Hematopoietic multipotent progenitor cell treated with erythropoietin and hydrocortisone succinate and interleukin-3 and kit ligand, for 4 days (in vitro differentiated cells): ENCODE measurements around the gene NHSL2.
"Not testable (repeated sequence)": the region's sequence is repeated elsewhere in the genome, so short reads cannot be mapped to it uniquely, and the experiment has no call there.

Source experiments
- DNase-seq: peaks from one replicate; pipeline ENCODE4 v3.0.0-alpha.2; 2015

NHSL2 gene

DNA sequence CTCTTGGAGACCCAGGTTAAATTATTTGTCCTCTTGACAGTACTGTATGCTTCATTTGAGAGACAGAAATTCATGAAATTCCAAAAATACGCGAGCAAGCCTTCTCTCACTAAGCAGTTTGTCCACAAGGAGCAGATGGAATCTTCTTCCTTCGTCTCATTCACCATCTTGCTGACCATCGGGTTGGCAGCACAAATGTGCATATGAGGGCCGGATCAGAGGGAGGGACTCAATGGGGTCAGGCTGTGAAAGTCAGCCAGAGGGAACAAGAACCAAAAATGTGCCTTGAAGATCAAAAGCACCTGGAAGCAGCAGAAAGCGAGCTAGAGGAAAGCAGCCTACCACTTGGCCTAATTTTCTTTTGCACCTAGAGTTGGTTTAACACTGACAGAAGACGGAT, 16.4 kb downstream of the NHSL2 start:
- no peak for DNase-seq

DNA sequence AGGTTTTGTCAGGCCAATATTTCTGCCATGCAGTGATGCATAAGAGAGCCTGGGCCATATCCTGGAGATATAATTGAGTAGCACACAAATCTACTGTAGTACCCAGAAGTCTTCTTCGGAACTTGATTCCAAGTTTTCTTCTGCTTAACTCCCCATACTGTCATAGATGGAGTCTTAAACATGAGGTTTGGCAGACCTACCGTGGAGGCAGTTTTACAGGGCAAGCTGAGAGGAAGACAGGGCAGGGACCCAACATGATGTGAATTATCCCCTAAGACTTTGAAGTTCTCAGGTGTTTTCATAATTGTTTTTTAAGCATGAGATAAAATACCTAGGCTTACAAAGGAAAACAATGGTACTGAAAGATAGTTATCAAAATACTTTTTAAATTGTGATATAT, 18.2 kb downstream of the NHSL2 start:
- no peak for DNase-seq

DNA sequence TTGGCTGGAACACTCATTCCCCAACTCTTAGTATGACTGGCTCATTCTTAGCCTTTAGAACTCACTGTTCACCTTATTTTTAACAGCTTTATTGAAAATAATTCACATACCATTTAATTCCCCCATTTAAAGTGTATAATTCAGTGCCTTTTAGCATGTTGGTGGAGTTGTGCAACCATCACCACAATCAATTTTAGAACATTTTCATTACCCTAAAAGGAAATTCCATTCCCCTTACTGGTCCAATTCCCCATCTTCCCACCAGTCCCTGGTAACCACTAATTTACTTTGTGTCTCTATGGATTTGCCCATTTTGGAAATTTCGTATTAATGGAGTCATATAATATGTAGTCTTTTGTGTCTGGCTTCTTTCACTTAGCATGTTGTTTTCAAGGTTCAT, 19.7 kb downstream of the NHSL2 start:
- no peak for DNase-seq

DNA sequence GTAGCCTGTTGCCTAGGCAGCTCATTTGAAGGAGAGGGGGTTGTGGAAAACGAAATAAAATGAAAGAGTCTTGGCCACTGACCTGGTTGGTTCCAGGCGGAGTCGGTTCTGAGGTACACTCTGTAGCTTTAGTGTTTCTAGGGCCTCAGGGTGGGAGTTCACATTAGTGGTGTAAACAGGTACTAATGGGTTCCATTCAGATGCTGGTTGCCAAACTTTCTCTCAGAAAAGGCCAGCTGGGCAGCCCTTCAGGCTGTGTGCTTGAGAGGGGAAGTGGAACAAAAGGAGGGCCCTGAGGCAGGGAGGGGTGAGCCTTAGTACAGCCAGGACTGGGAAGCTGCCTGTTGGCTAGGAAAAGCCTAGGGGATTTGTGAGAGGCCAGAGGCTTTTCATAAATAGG, 24.8 kb downstream of the NHSL2 start:
- no peak for DNase-seq

DNA sequence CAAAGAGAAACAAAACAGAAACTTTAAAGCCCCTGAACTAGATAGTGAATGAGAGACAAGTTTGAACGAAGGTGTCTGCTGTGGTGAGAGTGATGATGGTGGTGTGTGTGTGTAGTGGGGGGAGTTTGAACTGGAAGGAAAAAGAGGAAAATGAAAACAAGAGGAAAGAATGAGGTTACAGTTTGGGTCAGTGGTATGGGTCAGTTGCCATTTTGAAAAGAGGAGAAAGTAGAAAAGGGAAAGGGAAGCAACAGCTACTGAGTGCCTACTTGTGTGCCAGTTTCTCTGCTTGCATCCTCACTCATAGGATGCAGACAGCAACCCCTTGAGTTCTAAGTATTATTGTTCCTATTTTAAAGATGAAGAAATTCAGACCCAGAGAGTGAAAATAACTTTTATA, 26.0 kb downstream of the NHSL2 start:
- DNase-seq, result no peak

DNA sequence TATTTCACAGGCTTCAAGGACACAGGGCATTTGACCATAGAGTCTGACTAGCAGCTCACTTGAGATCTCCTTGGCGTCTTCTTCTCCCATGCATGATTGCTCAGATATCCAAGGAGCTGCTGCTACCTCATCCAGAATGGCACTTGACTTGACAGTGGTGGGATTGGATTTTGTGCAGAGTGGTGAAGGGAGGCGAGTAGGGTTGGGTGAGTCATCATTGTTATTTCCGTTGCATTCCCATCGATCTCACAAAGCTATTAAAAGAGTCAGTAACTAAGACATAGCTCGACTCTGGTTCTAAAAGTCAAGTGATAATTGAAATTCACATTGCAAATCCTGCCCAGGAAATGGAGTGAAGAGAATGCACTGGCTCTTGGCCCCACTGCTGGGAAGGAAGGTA, 27.7 kb downstream of the NHSL2 start:
- no peak for DNase-seq

DNA sequence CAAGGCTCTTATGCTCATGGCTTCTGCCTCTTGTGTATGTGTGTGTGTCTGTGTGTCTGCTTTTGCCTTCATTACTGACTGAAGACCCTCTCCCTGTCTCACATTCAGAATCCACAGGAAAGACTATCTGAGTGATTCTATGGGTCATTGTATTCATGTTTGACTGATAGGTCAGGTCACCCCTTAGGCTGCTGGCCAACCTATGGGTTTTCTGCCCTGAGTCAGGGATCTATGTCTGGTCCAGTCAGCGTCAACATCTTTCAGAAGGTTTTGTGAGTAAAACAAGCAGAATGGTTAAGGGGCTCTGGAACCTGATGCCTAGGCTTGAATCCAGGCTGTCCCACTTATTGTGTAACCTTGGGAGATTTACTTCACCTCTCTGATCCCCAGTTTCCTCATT, 30.5 kb downstream of the NHSL2 start:
- DNase-seq, result no peak

DNA sequence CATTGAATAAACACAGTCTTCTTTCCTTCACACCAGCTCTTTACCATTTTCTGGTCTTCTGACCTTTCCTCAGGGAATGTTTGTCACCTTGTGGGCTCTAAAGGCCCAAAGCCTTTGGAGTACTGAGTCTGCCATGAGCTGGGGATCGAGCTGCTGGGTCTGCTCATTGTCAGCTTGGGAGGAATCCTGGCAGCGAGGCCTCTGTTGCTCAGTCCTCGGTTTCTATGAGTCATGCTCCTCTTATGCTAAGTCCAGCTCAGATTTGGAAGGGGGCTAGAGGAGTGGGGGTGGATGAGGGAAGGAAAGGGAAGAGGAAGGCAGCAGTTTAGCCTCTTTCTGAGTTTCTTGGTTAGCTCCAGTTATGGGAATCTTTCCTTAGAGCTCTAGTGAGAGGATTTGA, 31.1 kb downstream of the NHSL2 start:
- DNase-seq, result no peak

DNA sequence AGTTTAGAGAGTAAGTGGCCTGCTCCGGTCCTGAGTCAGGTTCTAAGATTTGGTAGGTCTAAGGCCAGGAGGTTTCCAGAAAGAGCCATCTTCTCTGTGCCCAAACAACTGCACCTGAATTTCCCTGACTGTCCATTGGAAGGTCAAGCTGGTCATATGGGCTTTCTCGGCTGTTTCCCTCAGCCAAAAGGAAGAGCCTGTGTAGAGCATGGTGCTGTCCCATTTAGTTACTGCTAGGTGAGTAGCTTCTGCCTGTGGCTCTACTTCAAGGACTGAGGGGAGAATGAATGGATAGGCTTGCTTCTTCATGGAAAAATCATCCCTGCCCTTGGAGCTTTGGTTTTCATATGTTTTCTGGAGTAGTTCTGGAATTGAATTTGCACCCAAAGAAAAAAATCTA, 33.7 kb downstream of the NHSL2 start:
- no peak for DNase-seq

DNA sequence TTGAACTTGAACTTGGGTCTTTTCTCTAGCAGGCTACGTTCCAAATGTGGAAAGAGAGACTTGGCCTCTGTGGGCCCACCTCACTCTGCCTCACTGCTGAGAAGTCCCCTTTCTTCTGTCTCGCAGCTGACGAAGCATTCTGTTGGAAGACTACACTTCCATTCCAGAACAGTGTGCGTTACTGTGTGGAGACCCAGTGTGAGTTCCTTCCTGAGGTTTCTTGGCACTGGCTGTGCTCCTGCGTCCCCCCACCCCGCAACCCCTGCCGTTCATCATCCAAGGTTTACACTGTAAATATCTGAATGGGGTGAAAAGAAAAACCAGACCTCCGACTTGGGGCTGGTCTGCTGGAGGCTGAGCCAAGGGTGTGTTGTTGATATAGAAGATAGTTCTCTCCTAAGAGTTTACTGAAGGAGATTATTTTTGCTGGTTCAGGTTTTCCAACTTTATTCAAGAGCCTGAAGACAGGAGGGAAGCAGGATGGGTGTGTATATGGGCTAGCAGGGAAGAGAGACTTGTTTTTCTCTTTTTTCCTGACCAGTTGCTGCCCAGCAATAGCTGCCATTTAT, 34.7 kb downstream of the NHSL2 start:
- DNase-seq, result no peak

DNA sequence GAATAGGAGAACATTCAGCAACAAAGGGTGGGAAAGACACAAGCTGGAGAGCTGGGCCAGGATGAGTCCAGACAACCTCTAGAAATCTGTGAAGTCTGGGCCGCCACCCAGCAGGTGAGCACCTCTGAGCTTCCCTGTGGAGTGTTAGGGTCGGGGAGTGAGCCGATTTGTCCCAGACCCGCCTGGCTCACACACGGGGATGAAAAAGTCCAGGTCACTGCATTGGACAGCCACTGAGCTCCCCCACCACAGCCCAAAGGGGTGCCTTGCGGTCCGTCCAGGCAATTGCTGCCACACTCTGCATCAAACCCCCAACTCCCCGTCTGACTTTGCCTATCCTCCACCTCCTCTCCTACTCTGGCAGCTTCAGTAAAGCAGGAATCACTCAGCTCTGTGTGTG, 38.7 kb downstream of the NHSL2 start:
- DNase-seq, result no peak

DNA sequence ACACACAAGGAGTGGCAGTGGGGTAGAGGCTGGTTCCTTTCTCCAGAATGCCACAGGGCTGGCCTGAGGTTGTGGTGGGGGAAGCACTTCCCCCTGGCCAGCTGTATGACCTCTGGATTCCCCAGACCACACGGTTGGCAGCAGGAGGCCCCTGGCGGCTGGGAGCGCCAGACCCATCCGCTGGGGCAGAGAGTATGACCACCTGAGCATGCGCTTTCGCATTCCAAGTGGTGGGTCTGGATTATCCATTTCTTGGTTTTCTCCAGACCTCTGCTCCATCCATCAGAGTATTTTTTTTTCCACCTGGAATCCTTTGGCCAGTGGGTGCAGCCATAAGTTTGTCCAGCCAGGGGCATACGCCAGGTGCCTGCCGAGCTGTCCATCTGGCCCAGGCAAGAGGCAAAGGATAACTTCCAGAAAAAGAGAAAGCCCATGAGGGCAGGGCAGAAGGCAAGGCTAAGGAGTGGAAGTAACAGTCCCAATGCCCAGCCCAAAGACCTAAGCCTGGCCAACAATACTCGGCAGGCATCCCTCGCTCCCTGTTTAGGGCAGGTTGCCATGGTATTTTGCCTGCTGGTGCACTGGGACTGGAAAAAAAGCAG, 39.3 kb downstream of the NHSL2 start:
- DNase-seq, result no peak

DNA sequence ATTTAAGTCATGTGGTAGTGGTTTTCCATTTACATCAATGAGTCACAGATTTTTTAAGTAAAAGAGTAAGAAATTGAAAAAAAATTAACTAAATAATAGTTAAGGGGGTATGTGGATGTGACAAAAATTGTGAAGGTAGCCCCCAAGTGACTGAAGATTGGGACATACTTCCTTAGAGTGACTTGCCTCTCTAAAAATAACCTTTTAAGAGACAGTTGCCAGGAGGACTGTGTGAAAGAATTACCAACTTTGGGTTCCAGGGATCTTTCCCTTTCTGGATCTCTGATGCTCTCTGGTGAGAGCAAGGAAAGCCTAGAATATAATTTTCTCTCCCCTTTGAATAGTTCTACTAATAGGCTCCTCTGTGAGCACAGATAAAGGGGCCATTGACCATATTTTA, 42.7 kb downstream of the NHSL2 start:
- no peak for DNase-seq

DNA sequence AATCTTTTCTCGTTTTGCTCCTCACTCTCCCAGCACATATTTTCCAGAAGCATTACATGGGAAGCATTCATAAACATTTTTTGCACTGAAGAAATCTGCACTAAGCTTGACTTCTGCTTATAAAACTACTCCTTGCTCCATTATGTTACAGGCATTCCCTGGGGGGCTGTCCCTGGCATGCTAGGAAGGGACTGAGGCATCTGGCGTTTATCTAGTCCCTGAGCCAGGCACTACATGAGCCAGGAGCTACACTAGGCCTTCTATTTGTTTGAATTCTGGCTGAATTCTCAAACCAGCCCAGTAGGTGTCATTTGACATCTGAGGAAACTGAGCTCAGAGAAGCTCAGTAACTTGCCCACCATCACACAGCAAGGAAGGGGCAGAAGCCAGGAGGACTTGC, 43.3 kb downstream of the NHSL2 start:
- DNase-seq, result no peak

DNA sequence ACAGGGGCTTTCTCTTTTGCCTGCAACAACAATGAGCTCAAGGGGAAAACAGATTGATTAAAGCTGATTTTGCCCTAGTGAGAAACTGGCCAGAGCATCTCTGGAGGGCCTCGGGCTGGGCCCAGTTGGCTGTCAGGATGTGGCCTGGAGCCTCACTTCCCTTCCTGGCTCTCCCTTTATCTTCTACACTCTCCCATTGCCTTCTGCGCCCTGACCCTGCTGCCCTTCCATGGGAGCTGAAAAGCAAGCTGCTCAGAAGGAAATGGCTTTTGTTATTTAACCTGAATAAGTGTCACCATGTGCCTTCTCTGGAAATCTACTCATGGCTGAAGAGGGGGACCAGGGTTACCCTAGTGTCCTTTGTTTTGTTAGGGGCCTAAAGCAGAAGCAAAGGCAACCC, 43.8 kb downstream of the NHSL2 start:
- DNase-seq, result no peak

DNA sequence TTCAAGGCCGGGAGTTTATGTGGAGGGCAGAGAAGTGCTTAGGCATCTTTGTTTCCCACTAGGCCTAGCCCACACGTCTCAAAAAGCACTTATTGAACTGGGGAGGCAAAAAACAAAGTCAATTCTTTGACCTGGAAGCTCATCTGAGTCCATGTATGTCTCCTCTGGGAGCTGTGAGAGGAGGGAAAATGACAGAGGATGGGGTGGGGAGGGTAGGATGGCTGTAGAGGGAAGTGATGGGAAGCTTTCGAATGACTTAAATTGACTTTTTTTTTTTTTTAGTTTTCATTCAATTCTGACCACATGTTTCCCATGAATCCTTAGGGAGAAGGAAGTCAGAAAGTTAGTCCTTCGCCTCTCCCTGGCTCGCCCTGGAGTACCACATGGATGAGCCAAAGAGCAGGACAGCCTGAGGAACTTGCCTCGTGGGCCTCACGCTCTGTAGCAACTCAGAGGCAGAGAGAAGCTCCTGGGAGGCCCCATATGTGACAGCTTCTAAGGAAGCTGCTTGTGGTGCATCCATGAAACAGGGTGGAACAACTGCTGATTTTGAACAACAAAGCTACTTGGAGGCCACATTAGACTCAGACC, 45.0 kb downstream of the NHSL2 start:
- no peak for DNase-seq

DNA sequence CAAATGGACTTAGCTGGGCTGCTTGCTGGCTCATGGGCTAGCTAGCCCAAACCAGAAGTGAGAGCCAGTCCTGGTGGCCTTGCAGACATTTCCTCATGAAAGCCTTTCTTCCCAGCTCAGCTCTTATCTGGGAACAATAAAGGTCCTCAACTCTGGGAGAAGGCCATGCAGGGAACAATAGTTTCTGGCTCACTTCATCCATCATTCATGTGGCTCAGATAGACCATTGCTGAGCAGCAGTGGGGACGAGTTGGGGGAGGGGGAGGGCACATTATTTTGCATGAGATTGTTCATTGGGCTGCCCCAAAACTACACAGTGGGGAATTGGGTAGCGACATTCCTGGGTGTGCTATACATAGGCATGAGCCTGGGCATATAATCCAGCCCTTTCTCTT, 47.6 kb downstream of the NHSL2 start:
- no peak for DNase-seq

DNA sequence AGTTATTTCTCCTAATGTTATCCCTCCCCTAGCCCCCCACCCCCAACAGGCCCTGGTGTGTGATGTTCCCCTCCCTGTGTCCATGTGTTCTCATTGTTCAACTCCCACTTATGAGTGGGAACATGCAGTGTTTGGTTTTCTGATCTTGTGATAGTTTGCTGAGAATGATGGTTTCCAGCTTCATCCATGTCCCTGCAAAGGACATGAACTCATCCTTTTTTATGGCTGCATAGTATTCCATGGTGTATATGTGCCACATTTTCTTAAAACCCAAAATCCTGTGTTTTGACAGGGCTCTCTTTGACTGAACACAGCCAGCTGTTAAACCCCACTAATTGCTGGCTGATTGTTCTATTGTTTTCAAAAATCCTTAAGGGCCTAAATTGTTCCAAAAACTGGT, 53.5 kb downstream of the NHSL2 start:
- not testable (repeated sequence) for DNase-seq

DNA sequence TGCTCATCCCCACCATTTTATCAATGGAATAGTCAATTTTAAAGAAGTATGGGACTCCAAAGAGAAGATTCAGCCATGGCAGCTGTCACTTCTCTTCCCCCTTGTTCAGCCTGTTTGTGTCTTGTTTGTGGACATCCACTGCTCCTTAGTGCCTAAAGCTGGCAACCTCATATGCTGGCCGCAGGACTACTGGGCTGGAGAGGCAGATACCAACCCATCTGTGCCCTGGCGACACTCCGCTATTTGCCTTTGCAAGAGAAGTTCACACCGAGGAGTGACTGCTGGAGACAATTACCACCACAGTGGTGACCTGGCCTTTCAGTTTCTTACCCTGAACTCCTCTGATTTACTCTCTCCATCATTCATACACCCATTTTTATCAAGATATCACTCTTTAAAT, 64.3 kb downstream of the NHSL2 start:
- DNase-seq, result no peak

DNA sequence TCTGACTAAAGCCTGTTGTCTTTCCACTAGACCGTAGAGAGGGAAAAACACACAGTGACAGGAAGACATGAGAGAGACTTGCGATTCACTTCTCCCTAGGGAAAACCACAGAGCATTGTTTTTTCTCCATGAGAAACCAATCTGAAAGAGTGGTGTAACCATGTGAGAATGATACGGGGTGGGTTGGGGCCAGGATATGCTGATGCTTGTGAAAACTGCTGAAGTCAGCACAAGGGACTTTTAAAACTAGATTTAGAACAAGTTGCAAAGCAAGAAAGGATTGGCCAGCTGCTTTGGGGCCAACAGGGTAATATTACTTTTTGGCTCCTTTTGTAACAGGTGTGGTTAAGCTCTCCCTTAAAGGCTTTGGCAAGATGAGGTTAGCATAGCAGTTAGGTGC, 66.1 kb downstream of the NHSL2 start:
- DNase-seq, result no peak

DNA sequence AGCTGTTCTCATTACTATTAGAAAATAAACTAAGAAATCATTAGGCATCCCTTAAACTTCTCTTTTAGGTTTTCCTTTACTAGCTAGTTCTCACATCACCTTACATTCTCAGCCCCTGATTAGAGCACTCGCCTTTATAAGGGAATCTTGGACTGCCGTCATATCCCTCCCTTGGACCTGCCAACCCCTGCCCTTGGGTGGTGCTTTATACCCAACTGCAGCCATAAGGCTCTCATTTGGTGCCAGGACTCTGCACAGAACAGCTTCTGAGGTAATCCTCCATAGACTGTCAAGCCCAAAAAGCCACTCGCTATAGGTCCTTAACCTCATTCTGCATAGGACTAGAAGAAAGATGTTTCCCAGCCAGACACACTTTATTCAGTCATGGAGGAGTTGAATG, 67.5 kb downstream of the NHSL2 start:
- DNase-seq, result no peak

DNA sequence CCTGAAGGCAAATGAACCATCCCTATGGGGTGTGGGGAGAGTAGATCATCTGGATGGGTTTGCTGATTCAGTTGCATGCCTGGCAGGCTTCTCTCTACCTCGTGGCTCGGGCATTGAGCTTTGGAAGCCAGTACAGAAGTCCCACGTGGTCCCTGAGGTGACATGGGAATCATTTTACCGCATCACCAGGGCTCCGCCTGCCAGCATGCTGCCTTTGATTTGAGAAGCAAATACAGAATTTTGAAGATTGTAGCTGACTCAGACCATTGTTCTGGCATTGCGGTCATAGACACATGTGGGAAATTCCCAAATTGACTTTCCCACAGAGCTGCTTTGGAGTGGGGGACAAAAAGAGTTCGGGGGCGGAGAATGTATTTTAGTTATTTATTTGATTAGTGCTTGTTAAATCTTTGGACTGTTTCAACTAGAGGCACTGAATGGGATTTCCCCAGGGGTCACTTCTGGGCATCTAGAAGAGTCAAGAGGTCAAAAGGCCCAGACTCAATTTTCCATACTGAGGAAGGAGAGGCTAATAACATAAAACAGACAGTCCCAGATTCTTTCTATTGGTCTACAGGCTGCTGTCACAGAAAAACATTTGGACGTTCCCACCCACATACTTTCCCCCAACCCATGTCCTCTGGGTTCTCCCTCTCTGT, 79.3 kb downstream of the NHSL2 start:
- no peak for DNase-seq

DNA sequence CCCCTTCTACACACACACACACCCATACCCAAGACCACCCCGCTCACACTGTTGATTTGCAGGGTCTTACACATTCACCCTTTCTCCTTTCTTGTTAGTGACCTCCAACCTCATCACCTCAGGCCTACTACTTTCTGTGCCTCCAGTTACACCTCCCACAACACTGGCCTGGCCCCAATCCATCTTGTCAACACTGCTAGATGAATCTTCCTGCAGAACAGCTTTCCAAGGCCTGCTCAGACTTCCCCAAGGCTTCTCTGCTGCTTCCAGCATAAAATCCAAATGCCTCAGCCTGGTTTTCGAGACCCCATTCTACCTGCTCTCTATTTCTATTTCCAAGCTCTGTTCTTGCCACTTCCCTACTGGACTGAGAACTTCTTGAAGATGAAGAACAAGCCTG, 79.9 kb downstream of the NHSL2 start:
- DNase-seq, result no peak

DNA sequence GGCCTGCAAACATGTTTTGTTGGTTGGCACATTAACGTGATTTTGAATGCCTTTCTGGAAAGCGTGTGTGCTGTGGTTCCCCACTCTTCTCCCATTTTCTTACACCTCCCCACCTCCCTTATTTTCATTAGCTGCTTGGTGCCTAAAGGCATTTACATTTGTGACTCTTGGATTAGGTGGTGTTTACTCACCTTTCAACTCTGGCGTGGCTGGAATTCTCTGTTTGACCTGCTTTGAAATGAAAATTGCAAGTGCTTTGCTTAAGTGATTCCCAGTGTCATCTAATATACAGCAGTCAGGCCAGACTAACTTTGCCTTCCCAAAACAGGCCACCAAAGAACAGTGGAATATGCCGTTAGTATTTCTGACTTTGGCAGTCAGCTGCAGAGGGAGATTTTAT, 80.5 kb downstream of the NHSL2 start:
- DNase-seq, result no peak

DNA sequence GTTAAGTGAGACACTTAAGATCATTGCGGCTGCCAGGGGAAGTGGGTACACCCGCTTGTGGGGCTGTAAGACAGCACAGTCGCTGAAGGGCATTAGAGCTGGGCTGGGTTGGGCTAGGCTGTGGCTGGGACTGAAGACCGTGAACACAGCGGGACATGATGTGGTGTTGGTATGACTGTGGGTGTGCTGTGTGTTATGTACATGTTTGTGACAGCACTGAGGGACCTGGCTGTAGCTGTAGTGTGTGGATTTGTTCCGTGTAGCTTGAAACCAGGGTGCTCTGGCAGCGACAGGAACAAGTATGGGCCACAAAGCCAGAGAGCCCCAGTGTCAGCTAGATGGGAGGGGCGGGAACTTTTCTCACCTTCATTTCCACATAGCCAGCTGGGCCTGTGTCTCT, 82.1 kb downstream of the NHSL2 start:
- peak; percentile 59 for DNase-seq
